CD14-positive monocyte (primary cell): Measurements from ENCODE around the gene ACTN4. TPM values are rescaled to one million over a fixed set of nuclear protein-coding genes. Genes with fewer than 3 reads are reported as not detected.
A peak's percentile ranks its signal among the peaks of the same experiment; 100 is the strongest.

Experiments used
- DNase-seq, 3 donors: peaks; one replicate each; pipeline ENCODE4 v3.0.0-alpha.2; 2011 to 2022
- H2AFZ ChIP-seq: 2 replicates; pipeline ENCODE4 v1.6.0; 2012; ENCODE audit warnings: mild to moderate bottlenecking, low read depth, low read length, inconsistent platforms; ENCODE audit not compliant: insufficient read depth, poor library complexity, severe bottlenecking
- H3K27ac ChIP-seq, 2 donors: 1 replicate in 1 of 2; 2 replicates in 1 of 2; pipeline ENCODE4 v1.5.1; 2012 to 2013; ENCODE audit warnings: low read length in 2 of 2, control low read depth in 1 of 2, inconsistent platforms in 1 of 2, low read depth in 1 of 2, mild to moderate bottlenecking in 1 of 2
- H3K27me3 ChIP-seq, 2 donors: one replicate each; pipeline versions ENCODE4 v1.6.0 to v1.6.1; 2011 to 2013; ENCODE audit warnings: low read length in 2 of 2; ENCODE audit not compliant: control insufficient read depth in 2 of 2, insufficient read depth in 2 of 2
- H3K36me3 ChIP-seq, 2 donors: replicated peaks in 1 of 2; 1 replicate in 1 of 2; 2 replicates in 1 of 2; pipeline versions ENCODE4 v1.5.1 to v1.6.1; 2012 to 2013; ENCODE audit warnings: low read length in 2 of 2, control low read depth in 1 of 2, inconsistent platforms in 1 of 2, mild to moderate bottlenecking in 1 of 2; ENCODE audit not compliant: insufficient read depth in 2 of 2, control insufficient read depth in 1 of 2
- H3K4me1 ChIP-seq, 2 donors: 1 replicate in 1 of 2; 2 replicates in 1 of 2; pipeline versions ENCODE4 v1.5.1 to v1.6.1; 2012 to 2013; ENCODE audit warnings: low read length in 2 of 2, control low read depth in 1 of 2, inconsistent platforms in 1 of 2, mild to moderate bottlenecking in 1 of 2, moderate library complexity in 1 of 2; ENCODE audit not compliant: insufficient read depth in 2 of 2, control insufficient read depth in 1 of 2
- H3K4me2 ChIP-seq: replicated peaks from 2 replicates; pipeline ENCODE3; 2012; ENCODE audit warnings: low read length, moderate library complexity, mild to moderate bottlenecking; ENCODE audit not compliant: poor library complexity, severe bottlenecking; ENCODE audit errors: extremely low read depth
- H3K4me3 ChIP-seq, 3 experiments: fragments of 200-600 bp in 1 of 3; sonication (generic) in 1 of 3; replicated peaks in 1 of 3; 1 replicate in 2 of 3; 2 replicates in 1 of 3; pipeline ENCODE4 v1.5.1; 2011 to 2013; ENCODE audit warnings: low read length in 3 of 3, mild to moderate bottlenecking in 3 of 3, control low read depth in 2 of 3, low read depth in 2 of 3, inconsistent platforms in 1 of 3, moderate library complexity in 1 of 3
- H3K79me2 ChIP-seq: 2 replicates; pipeline ENCODE4 v1.6.0; 2012; ENCODE audit warnings: mild to moderate bottlenecking, control low read depth, inconsistent platforms, low read length, moderate library complexity; ENCODE audit not compliant: insufficient read depth
- H3K9ac ChIP-seq: 2 replicates; pipeline ENCODE4 v1.6.0; 2017; ENCODE audit warnings: low read length, mild to moderate bottlenecking; ENCODE audit not compliant: insufficient read depth, poor library complexity, severe bottlenecking
- H3K9me3 ChIP-seq, 2 donors: replicated peaks in 1 of 2; 1 replicate in 1 of 2; 2 replicates in 1 of 2; pipeline versions ENCODE4 v1.5.1 to v1.6.1; 2012 to 2013; ENCODE audit warnings: low read length in 2 of 2, control low read depth in 1 of 2; ENCODE audit not compliant: control insufficient read depth in 1 of 2, insufficient read depth in 1 of 2
- H4K20me1 ChIP-seq: 2 replicates; pipeline ENCODE4 v1.6.0; 2012; ENCODE audit warnings: mild to moderate bottlenecking, low read length, control low read depth, moderate library complexity; ENCODE audit not compliant: insufficient read depth
- H3K27ac Mint-ChIP-seq, 7 donors: one replicate each; pipeline ENCODE4 v1.8.0; 2020; ENCODE audit warnings: mild to moderate bottlenecking in 7 of 7, mixed read lengths in 7 of 7, moderate library complexity in 6 of 7, inconsistent platforms in 2 of 7
- H3K27me3 Mint-ChIP-seq, 3 donors: one replicate each; pipeline ENCODE4 v1.8.0; 2021 to 2022; ENCODE audit warnings: low read depth in 3 of 3, mild to moderate bottlenecking in 3 of 3, mixed read lengths in 3 of 3, moderate library complexity in 3 of 3, inconsistent platforms in 1 of 3
- H3K36me3 Mint-ChIP-seq, 2 donors: one replicate each; pipeline ENCODE4 v1.8.0; 2020; ENCODE audit warnings: mixed read lengths in 2 of 2, inconsistent platforms in 1 of 2, mild to moderate bottlenecking in 1 of 2
- H3K4me1 Mint-ChIP-seq: one replicate; pipeline ENCODE4 v1.8.0; 2020; ENCODE audit warnings: mild to moderate bottlenecking, mixed read lengths
- H3K4me3 Mint-ChIP-seq, 2 donors: one replicate each; pipeline ENCODE4 v1.8.0; 2020; ENCODE audit warnings: mild to moderate bottlenecking in 2 of 2, mixed read lengths in 2 of 2, moderate library complexity in 1 of 2
- H3K9me3 Mint-ChIP-seq, 7 donors: one replicate each; pipeline ENCODE4 v1.8.0; 2020 to 2022; ENCODE audit warnings: mixed read lengths in 7 of 7, mild to moderate bottlenecking in 6 of 7, moderate library complexity in 6 of 7, inconsistent platforms in 2 of 7
- WGBS: methylation state at CpG from one replicate; pipeline ENCODE4 v1.1.5; 2013; ENCODE audit warnings: missing lambda C conversion rate; ENCODE audit not compliant: insufficient coverage; 5-methylcytosine and 5-hydroxymethylcytosine counted together
- intact Hi-C, 2 donors: fragments of 100-400 bp; cut with micrococcal nuclease; formaldehyde crosslinking; loops; one replicate each; pipeline versions ENCODE4 v1.15.0 to v1.15.1; 2023
- polyA plus RNA-seq, 3 donors: library from polyadenylated mRNA; depleted of rRNA in 1 of 3; unstranded in 2 of 3; stranded (reverse) in 1 of 3; fragments of 300-500 nt in 2 of 3; fragments of >200 nt in 1 of 3; fragmentation: Illumina TruSeq in 2 of 3; gene quantifications; 1 replicate in 2 of 3; 2 replicates in 1 of 3; pipeline ENCODE4 v1.2.3, GENCODE V29; 2012 to 2021
- TF ChIP-seq, protein P1 (sequence below): fragments of 200-600 bp; IDR thresholded peaks from one replicate; pipeline ENCODE4 v1.8.0; 2022; ENCODE audit warnings: antibody characterized with exemption, mild to moderate bottlenecking

Gene ACTN4
- polyA plus RNA-seq, 3 donors = 8.4 to 177 (median 16.0) TPM

DNA sequence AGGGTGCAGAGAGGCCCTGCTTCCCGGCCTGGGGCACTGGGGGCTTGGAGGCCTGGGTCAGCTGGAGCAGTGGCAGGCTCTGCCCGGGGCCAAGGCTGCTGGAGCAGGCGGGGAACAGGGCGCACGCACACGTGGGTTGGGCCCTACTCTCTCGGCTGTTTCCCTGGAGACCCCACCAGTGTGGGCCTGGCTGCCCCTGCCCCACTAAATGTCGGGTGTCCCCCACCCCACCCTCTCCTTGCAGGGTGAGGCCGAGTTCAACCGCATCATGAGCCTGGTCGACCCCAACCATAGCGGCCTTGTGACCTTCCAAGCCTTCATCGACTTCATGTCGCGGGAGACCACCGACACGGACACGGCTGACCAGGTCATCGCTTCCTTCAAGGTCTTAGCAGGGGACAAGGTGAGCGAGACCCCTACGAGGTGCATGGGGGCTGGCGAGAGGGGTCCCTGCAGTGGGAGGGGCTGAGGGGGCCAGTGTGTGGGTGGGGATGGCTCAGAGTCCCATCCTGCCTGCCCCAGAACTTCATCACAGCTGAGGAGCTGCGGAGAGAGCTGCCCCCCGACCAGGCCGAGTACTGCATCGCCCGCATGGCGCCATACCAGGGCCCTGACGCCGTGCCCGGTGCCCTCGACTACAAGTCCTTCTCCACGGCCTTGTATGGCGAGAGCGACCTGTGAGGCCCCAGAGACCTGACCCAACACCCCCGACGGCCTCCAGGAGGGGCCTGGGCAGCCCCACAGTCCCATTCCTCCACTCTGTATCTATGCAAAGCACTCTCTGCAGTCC is 81.5 kb downstream of the ACTN4 start:
- H3K4me3 ChIP-seq = no peak overlapping the region
- H3K9ac ChIP-seq = no peak overlapping the region
- peaks cover 60 to 82% of the 10 kb centered on the region in 2 donors for H3K36me3 Mint-ChIP-seq
- H3K27ac Mint-ChIP-seq = no peak overlapping the region
- H3K36me3 ChIP-seq = peaks cover 60 to 70% of the 10 kb centered on the region in 2 donors
- no peaks in the 10 kb centered on the region for H3K79me2 ChIP-seq
- DNase-seq = no peak
- H4K20me1 ChIP-seq = no peaks in the 10 kb centered on the region
- TF ChIP-seq, protein P1, sequence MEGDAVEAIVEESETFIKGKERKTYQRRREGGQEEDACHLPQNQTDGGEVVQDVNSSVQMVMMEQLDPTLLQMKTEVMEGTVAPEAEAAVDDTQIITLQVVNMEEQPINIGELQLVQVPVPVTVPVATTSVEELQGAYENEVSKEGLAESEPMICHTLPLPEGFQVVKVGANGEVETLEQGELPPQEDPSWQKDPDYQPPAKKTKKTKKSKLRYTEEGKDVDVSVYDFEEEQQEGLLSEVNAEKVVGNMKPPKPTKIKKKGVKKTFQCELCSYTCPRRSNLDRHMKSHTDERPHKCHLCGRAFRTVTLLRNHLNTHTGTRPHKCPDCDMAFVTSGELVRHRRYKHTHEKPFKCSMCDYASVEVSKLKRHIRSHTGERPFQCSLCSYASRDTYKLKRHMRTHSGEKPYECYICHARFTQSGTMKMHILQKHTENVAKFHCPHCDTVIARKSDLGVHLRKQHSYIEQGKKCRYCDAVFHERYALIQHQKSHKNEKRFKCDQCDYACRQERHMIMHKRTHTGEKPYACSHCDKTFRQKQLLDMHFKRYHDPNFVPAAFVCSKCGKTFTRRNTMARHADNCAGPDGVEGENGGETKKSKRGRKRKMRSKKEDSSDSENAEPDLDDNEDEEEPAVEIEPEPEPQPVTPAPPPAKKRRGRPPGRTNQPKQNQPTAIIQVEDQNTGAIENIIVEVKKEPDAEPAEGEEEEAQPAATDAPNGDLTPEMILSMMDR = no peak
- H3K4me3 Mint-ChIP-seq = no peak overlapping the region
- peaks cover 15% of the 10 kb centered on the region for H3K4me1 Mint-ChIP-seq
- intact Hi-C loops = no loop called here
- H3K27me3 Mint-ChIP-seq = peaks cover 0 to 3% (median 0%) of the 10 kb centered on the region in 3 donors
- H3K4me2 ChIP-seq = no peak overlapping the region
- no peak overlapping the region for H2AFZ ChIP-seq
- H3K27me3 ChIP-seq = no peaks in the 10 kb centered on the region
- no peak overlapping the region for H3K27ac ChIP-seq
- 93% methylated on average over 22 of the region's 37 CpGs for WGBS
- peaks cover 7 to 11% of the 10 kb centered on the region in 2 donors for H3K4me1 ChIP-seq
- H3K9me3 ChIP-seq = no peaks in the 10 kb centered on the region
- peaks cover 0 to 2% (median 0%) of the 10 kb centered on the region in 7 donors for H3K9me3 Mint-ChIP-seq

DNA sequence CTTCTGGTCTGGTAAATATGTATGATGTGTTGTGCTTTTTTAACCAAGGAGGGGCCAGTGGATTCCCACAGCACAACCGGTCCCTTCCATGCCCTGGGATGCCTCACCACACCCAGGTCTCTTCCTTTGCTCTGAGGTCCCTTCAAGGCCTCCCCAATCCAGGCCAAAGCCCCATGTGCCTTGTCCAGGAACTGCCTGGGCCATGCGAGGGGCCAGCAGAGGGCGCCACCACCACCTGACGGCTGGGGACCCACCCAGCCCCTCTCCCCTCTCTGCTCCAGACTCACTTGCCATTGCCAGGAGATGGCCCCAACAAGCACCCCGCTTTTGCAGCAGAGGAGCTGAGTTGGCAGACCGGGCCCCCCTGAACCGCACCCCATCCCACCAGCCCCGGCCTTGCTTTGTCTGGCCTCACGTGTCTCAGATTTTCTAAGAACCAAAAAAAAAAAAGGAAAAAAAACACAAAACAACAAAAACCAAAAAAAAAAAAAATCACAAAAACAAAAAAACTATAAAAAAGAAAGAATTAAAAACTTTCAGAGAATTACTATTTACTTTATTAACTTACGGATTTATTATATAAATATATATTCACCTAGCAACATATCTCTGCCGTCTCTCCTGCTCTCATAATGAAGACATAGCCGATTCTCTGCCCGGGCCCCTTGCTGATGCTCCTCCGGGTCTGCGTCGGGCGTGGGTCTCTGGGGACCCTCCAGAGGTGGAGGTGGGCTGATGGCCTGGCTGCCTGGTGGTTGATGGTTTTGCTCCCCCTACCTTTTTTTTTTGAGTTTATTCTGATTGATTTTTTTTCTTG is 82.4 kb downstream of the ACTN4 start:
- Histone ChIP-seq H4K20me1 (no peaks in the 10 kb centered on the region), H3K27ac (no peak overlapping the region), H3K4me2 (no peak overlapping the region), H3K4me3 (no peak overlapping the region), H3K27me3 (no peaks in the 10 kb centered on the region), H3K9ac (no peak overlapping the region), H3K36me3 (peaks cover 51 to 61% of the 10 kb centered on the region in 2 donors), H3K4me1 (peaks cover 17 to 20% of the 10 kb centered on the region in 2 donors), H2AFZ (no peak overlapping the region), H3K79me2 (no peaks in the 10 kb centered on the region), H3K9me3 (no peaks in the 10 kb centered on the region)
- peaks cover 0 to 2% (median 0%) of the 10 kb centered on the region in 7 donors for H3K9me3 Mint-ChIP-seq
- no peak overlapping the region for H3K4me3 Mint-ChIP-seq
- peaks cover 24% of the 10 kb centered on the region for H3K4me1 Mint-ChIP-seq
- peaks cover 0 to 3% (median 1%) of the 10 kb centered on the region in 3 donors for H3K27me3 Mint-ChIP-seq
- peak overlapping the region in 5 of 7 donors; percentile 15 to 78 (median 48) for H3K27ac Mint-ChIP-seq
- TF ChIP-seq, protein P1 = peak; percentile 83
- 30% methylated on average over 4 of the region's 17 CpGs for WGBS
- peaks cover 52 to 73% of the 10 kb centered on the region in 2 donors for H3K36me3 Mint-ChIP-seq
- peak; percentile 53 to 67 (median 53) for DNase-seq
- intact Hi-C loops = loop anchor here in 1 of 2 donors (10.0 kb wide), 1 partner anchor 195 kb away; no protein-coding TSS in a partner anchor
